ACC112 (cell line): ENCODE data around the gene SOS2.

Source experiments
- H2AFZ ChIP-seq: fragments of 200-600 bp; sonication (generic); one replicate; pipeline ENCODE4 v1.6.0; 2017; ENCODE audit warnings: antibody characterized with exemption, low read length; ENCODE audit not compliant: unreplicated experiment
- H3K27ac ChIP-seq: fragments of 200-600 bp; sonication (generic); 2 replicates; pipeline ENCODE4 v1.5.1; 2014; ENCODE audit warnings: low read depth, mild to moderate bottlenecking, antibody characterized with exemption, low read length, moderate library complexity
- H3K27me3 ChIP-seq: fragments of 200-600 bp; sonication (generic); 2 replicates; pipeline ENCODE4 v1.6.1; 2014; ENCODE audit warnings: mild to moderate bottlenecking, antibody characterized with exemption, low read length, moderate library complexity, mixed read lengths; ENCODE audit not compliant: insufficient read depth
- H3K36me3 ChIP-seq: fragments of 200-600 bp; sonication (generic); 2 replicates; pipeline ENCODE4 v1.6.1; 2016; ENCODE audit warnings: mild to moderate bottlenecking, antibody characterized with exemption, low read length, moderate library complexity, mixed read lengths; ENCODE audit not compliant: insufficient read depth
- H3K4me1 ChIP-seq: fragments of 200-600 bp; sonication (generic); one replicate; pipeline ENCODE4 v1.6.1; 2016; ENCODE audit warnings: low read length, mixed read lengths; ENCODE audit not compliant: insufficient read depth, unreplicated experiment, control insufficient read depth
- H3K4me3 ChIP-seq: fragments of 200-600 bp; sonication (generic); 2 replicates; pipeline ENCODE4 v1.5.1; 2014; ENCODE audit warnings: mild to moderate bottlenecking, low read depth, low read length
- H3K79me2 ChIP-seq: fragments of 200-600 bp; sonication (generic); one replicate; pipeline ENCODE4 v1.6.0; 2016; ENCODE audit warnings: low read length; ENCODE audit not compliant: control insufficient read depth, unreplicated experiment, insufficient read depth

SOS2 gene

DNA sequence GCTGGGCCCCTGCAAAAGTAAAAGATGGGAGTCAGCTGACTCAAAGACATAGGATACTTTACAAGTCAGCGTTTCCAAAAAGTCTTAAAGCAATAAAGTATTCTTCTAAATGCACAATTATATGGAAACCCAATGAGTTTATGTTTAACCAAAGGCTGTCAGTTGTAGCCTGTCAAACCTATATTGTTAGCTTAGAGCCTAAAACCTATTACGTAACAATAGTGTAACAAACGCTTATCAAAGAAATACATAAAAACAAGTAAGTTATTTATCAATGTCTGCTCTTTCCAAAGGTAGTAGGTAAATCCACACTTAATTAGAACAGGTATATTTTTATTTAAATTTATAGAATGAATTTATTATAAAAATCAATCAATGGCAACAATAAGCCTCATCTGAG lies 15.9 kb upstream of the SOS2 start:
- H3K27me3 ChIP-seq: no peaks in the 10 kb centered on the region
- no peaks in the 10 kb centered on the region for H3K4me1 ChIP-seq
- no peaks in the 10 kb centered on the region for H3K79me2 ChIP-seq
- no peak overlapping the region for H2AFZ ChIP-seq
- H3K36me3 ChIP-seq: no peaks in the 10 kb centered on the region
- no peak overlapping the region for H3K4me3 ChIP-seq
- no peak overlapping the region for H3K27ac ChIP-seq

DNA sequence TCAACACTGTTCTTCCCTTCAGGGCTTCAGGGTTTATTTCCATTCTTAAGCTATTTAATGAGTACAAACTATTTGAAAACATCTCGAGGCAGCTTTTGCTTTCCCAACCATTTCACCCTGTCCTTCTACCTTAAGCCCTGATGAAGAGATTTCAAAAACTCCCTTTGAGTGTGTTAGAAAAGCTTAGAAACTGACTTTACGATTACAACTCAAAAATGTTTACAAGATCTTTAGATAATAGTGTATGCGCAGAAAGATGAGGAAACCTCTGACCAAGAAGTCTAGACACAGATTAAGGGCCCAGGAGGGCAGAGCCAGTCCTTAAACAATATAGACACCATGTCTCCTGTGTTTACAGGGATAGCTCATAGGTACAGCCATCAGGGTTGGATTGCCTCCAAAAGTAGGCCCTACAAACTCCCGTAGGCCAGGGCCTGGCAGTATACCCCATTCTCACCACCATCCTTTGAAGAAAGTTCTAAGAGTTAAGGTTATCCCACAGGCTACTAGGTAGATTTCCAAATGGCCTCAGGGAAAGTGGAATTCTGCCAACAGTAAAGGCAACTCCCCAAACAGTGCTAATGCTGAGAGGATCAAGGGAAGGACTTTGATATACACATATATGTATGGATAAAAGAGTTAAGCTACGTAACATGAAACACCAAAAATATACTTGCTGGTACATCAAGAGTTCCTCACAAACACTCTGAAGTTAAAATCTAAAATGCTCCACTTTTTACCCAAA lies 11.4 kb upstream of the SOS2 start:
- H3K27ac ChIP-seq: no peak overlapping the region
- H2AFZ ChIP-seq: no peak overlapping the region
- H3K27me3 ChIP-seq: no peaks in the 10 kb centered on the region
- H3K4me3 ChIP-seq: no peak overlapping the region
- no peaks in the 10 kb centered on the region for H3K4me1 ChIP-seq
- no peaks in the 10 kb centered on the region for H3K79me2 ChIP-seq
- no peaks in the 10 kb centered on the region for H3K36me3 ChIP-seq

DNA sequence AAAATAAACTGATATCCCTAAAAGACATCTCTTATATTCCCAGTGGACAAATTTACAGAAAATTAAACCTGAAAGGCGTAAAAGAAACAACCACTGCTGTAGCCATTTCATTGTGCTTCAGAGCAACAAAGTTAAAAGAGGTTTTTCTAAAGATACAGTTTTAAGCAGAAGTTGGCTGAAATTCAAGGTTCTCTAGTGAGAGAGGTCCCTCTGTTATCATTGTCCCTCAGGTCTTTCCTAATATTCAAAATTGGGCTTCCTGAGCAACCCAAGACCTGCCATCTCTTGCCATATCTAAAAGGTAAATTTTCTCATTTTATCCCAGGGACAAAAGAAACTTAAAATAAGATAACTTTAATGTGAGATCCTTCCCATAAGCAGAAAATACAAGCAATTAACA lies 10.7 kb upstream of the SOS2 start:
- no peaks in the 10 kb centered on the region for H3K4me1 ChIP-seq
- no peaks in the 10 kb centered on the region for H3K79me2 ChIP-seq
- no peak overlapping the region for H3K27ac ChIP-seq

DNA sequence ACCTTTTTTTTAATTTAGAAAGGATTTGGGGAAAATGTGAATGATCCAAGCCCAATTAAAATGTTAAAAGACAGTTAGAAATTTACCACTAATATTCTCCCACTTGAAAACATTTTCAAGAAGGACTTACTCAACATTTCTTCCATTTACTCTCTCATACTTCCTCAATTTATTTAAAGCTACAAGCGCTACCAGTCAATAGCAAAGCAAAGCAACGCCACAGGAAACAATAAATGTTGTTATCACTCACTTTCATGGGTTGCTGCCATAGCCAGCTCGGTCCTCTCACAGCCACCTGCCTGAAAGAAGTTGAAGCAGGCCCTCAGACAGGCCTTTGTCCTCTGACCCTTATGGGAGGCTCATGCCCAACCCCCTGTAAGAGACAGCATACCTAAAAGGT lies 6.0 kb upstream of the SOS2 start:
- no peaks in the 10 kb centered on the region for H3K27me3 ChIP-seq
- H3K4me3 ChIP-seq: no peak overlapping the region
- no peaks in the 10 kb centered on the region for H3K79me2 ChIP-seq
- no peaks in the 10 kb centered on the region for H3K4me1 ChIP-seq
- H3K27ac ChIP-seq: no peak overlapping the region
- H3K36me3 ChIP-seq: no peaks in the 10 kb centered on the region
- H2AFZ ChIP-seq: no peak overlapping the region

More for the DNA sequence above, 10.7 kb upstream of the SOS2 start:
- Histone ChIP-seq H3K36me3 (no peaks in the 10 kb centered on the region), H3K4me3 (no peak overlapping the region), H2AFZ (no peak overlapping the region), H3K27me3 (no peaks in the 10 kb centered on the region)

DNA sequence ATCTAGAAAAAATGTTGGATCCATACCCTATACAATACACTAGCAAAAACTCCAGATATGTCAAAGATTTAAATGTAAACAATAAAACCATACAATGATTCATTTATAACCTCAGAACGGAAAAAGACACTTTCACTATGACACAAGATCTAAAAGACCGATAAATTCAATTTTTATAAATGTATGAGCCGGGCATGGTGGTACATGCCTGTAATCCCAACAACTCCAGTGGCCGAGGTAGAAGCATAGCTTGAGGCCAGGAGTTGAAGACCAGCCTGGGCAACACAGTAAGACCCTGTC lies 2.5 kb upstream of the SOS2 start:
- Histone ChIP-seq H3K27ac (no peak overlapping the region), H2AFZ (no peak overlapping the region), H3K79me2 (peaks cover 19% of the 10 kb centered on the region), H3K27me3 (no peaks in the 10 kb centered on the region), H3K4me1 (peaks cover 8% of the 10 kb centered on the region), H3K4me3 (no peak overlapping the region), H3K36me3 (peaks cover under 1% of the 10 kb centered on the region; the same call in 1 of the 2 replicates)

DNA sequence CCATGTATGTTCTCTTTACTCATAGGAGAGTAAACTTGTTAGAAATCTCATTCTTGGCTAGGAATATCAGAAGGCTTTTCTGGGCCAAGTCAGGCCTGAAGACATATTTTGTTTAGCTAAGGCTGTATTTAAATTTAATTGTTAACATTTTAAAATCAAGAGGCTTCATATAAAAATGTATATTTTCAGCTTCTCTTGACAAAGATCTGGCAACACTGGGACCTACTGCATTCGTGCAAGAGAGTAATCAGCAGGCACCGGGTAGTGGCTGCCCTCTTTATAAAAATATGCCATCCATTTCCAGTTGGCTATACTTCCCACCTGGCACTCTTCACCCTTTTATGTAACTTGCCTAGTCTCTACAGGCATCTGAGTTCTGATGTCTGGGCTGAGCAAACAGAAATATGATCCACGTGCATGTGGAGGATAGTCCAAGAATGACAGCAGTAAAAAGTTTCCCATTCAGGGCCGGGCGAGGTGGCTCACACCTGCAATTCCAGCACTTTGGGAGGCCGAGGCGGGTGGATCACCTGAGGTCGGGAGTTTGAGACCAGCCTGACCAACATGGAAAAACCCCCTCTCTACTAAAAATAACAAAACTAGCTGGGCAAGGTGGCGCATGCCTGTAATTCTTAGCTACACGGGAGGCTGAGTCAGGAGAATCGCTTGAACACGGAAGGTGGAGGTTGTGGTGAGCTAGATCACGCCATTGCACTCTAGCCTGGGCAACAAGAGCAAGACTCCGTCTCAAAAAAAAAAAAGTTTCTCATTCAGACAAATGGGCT lies 2.0 kb upstream of the SOS2 start:
- Histone ChIP-seq H2AFZ (no peak overlapping the region), H3K36me3 (peaks cover 6% of the 10 kb centered on the region; the same call in 1 of the 2 replicates), H3K4me3 (no peak overlapping the region), H3K4me1 (peaks cover 8% of the 10 kb centered on the region), H3K27ac (no peak overlapping the region), H3K27me3 (no peaks in the 10 kb centered on the region), H3K79me2 (peaks cover 24% of the 10 kb centered on the region)

DNA sequence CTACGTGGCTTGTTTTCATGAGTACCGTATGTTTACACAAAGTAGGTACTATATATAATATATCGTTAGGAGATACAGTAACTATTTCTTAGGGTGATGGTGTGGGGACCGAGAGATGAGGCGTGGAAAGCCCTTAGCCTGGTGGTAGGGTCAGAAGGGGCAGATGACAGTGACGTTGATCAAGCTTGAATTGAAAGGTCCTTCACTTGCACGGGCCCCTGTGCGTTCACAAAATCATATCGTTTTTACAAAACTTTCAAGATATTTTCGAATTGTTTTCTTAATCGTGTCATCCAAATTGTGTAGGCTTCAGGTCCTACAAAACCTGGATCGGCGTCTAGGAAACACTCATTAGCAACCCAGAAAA lies 881 bp upstream of the SOS2 start:
- peaks cover 7% of the 10 kb centered on the region; the same call in 1 of the 2 replicates for H3K36me3 ChIP-seq
- H3K27ac ChIP-seq: peak overlapping the region; percentile 61

DNA sequence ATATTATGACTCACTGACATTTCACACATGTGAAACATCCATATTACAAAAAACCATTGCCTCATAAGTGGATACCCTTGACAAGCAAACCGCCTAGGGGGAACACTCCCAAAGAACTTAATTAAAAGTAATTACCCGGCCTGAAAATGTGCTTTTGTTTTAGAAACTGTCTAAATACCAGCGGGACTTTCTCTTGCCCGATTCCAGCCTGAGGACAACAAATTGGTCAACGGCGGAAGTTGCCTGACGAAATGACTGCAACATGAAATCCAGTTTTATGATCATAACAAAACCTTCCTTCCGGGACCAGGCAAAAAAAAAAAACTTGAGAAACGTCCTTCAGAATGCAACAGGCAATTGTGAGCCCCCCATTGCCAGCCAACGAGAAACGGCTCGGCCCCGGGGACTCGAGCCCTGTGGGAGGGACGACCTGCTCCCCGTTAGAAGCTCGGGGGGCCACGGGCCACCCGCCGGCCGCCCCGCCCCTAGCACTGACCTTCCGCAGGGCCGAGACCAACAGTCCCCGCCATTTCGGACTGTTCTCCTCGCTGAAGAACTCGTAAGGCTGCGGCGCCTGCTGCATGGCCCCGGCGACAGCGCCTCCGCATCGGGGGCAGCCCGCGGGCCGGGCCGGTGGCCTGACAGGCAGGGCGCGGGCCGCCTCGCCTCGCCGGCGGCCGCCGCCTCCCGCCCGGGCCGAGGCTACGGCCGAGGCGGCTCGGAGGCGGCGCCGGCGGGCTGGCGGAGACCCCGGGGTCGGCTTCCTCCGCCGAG lies 490 bp downstream of the SOS2 start:
- H3K79me2 ChIP-seq: peaks cover 47% of the 10 kb centered on the region
- H2AFZ ChIP-seq: peak overlapping the region; percentile 55

More for the DNA sequence above, 881 bp upstream of the SOS2 start:
- Histone ChIP-seq H3K4me1 (peaks cover 8% of the 10 kb centered on the region), H3K27me3 (no peaks in the 10 kb centered on the region), H3K79me2 (peaks cover 35% of the 10 kb centered on the region), H2AFZ (peak overlapping the region; percentile 94), H3K4me3 (peak overlapping the region; percentile 90)

DNA sequence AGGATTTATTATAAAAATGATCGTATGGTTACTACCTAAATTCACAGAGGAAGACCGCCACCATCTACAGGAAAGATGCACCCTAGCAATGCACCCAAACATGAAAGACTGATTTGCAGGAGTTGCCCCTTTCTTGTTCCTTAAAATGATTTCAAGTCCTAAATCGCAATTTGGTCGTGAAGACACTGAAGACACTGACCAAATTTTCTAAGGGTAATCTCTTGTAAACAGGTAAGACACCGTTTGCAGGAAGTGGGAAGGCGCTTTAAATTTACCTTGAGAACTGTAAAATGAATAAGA lies 1.0 kb downstream of the SOS2 start:
- peaks cover 7% of the 10 kb centered on the region; the same call in 1 of the 2 replicates for H3K36me3 ChIP-seq
- no peaks in the 10 kb centered on the region for H3K27me3 ChIP-seq
- H2AFZ ChIP-seq: peak overlapping the region; percentile 55
- peaks cover 51% of the 10 kb centered on the region for H3K79me2 ChIP-seq
- peaks cover 22% of the 10 kb centered on the region for H3K4me1 ChIP-seq
- peak overlapping the region; percentile 90 for H3K4me3 ChIP-seq
- peak overlapping the region; percentile 61 for H3K27ac ChIP-seq

More for the DNA sequence above, 490 bp downstream of the SOS2 start:
- Histone ChIP-seq H3K27ac (peak overlapping the region; percentile 61), H3K4me1 (peaks cover 18% of the 10 kb centered on the region), H3K4me3 (peak overlapping the region; percentile 90), H3K27me3 (no peaks in the 10 kb centered on the region), H3K36me3 (peaks cover 7% of the 10 kb centered on the region; the same call in 1 of the 2 replicates)

DNA sequence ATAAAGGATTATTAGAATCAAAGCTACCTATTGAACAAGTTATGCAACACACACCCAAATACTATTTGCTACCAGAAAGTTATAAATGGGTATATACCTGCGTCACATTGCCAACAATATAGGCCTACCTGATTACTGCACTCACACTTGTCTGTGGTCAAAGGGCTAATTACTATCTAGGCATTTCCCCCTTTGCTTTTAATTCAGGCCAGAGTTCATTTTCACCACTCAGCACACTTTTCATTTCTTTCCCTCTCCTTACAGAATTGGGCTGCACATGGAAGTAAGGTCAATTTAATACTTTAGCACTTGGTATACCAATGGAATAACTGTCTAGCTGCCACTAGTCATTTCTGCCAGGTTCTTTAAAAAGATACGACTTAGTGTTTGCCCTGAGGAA lies 1.7 kb downstream of the SOS2 start:
- Histone ChIP-seq H3K79me2 (peaks cover 58% of the 10 kb centered on the region), H3K4me1 (peaks cover 29% of the 10 kb centered on the region)

More for the DNA sequence above, 1.7 kb downstream of the SOS2 start:
- H3K27ac ChIP-seq: no peak overlapping the region
- H3K27me3 ChIP-seq: no peaks in the 10 kb centered on the region
- H3K36me3 ChIP-seq: peaks cover 7% of the 10 kb centered on the region; the same call in 1 of the 2 replicates
- H3K4me3 ChIP-seq: peak overlapping the region; percentile 90
- H2AFZ ChIP-seq: no peak overlapping the region
